DND-41 (cell line): ENCODE data around the gene CELF5.

ENCODE experiments used
- CTCF ChIP-seq: IDR thresholded peaks from 2 replicates; pipeline ENCODE4 v1.5.1; 2012; ENCODE audit warnings: borderline replicate concordance, low read length, moderate library complexity, mild to moderate bottlenecking; ENCODE audit not compliant: poor library complexity, severe bottlenecking; ENCODE audit errors: extremely low read depth
- EZH2 ChIP-seq: IDR thresholded peaks from 3 replicates; pipeline ENCODE4 v1.6.1; 2012; ENCODE audit warnings: borderline replicate concordance, low read depth, mild to moderate bottlenecking, moderate library complexity, low read length, inconsistent platforms; ENCODE audit not compliant: severe bottlenecking

GRCh38 chr19:3187662-3188511, 36.6 kb upstream of the CELF5 start:
- TF ChIP-seq CTCF = no peak
- TF ChIP-seq EZH2 = no peak
